HG03064 (cell line): ENCODE results near the gene MORC4.

Source experiments
- ATAC-seq: cut with Tn5 transposase; IDR thresholded peaks from one replicate; pipeline ENCODE4 v1.9.1; 2021; ENCODE audit warnings: low read depth; ENCODE audit not compliant: unreplicated experiment

MORC4 gene

DNA sequence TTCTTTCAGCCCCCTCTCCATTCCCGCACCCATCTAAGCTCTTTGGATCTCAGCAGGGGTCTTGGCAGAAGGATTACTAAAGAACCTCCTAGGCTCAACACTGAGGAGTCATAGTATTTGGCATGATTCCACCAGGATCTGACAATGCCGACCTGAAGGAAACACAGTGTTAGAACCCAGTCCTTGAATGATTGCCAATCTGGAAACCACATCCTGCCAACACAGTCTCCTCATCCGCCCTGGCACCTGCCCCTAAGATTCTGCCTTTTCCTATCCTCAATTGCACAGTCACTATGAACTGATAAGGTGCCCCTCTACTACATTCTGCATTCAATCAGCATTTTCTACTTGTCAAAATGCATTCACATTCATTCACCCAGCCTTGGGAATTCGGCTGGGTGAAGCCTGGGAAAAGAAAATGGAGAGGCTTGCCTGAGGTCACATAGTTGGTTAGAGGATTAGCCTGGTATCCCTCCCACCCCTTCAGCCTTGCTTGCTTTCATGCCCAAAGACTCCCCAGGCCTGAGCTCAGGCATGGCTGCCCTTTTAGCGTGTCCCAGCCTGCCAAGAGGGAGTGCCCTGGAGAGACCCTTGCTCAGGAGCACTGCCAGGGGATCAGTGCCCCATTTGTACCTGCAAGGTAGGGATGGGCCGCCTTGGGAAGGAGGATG lies 82.0 kb downstream of the MORC4 start:
- ATAC-seq, result no peak

DNA sequence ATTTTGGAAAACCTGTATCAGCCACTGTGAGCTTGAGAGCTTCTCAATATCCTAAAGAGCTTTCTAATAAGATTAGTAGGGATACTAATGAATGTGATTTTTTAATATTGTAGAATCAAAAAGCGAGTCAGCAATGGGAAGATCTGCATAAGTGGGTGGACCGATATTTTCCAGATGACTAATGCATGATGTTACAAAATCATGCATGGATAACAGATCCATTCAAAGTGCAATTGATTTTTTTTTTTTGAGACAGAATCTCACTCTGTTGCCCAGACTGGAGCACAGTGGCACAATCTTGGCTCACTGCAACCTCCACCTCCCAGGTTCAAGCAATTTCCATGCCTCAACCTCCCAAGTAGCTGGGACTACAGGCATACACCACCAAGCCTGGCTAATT lies 87.1 kb downstream of the MORC4 start:
- no peak for ATAC-seq

GRCh38 chrX:106906361-106906760 lies 93.7 kb downstream of the MORC4 start:
- no peak for ATAC-seq

DNA sequence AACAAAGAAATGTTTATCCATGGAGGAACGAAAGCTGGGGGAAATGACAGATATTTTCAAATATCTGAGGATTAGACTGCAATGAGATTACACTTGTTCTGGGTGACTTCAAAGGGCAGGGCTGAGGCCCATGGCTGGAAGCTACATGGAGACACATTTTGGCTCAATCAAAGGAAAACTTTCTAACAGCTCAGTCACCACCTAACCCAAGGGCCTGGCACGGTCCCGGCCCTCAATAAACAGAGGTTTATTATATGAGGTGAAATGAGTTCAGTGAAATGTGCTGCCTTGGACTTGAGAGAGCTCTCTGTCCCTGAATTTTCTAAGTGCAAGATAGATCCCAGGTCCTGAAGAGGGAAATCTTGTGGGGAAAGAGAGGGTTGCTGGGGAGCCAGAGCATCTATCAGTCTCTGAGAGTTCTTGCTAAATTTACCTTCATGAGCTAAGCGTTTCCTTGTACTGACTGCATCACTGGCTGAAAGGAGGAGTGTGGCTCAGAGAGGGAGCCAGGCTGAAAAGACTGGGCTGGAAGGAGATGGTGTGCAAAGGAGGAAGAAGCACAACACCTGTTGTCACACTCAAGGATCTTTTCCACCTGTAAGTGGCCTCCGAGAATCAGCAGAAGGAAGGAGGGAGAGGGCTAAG lies 94.8 kb downstream of the MORC4 start:
- ATAC-seq, result no peak

DNA sequence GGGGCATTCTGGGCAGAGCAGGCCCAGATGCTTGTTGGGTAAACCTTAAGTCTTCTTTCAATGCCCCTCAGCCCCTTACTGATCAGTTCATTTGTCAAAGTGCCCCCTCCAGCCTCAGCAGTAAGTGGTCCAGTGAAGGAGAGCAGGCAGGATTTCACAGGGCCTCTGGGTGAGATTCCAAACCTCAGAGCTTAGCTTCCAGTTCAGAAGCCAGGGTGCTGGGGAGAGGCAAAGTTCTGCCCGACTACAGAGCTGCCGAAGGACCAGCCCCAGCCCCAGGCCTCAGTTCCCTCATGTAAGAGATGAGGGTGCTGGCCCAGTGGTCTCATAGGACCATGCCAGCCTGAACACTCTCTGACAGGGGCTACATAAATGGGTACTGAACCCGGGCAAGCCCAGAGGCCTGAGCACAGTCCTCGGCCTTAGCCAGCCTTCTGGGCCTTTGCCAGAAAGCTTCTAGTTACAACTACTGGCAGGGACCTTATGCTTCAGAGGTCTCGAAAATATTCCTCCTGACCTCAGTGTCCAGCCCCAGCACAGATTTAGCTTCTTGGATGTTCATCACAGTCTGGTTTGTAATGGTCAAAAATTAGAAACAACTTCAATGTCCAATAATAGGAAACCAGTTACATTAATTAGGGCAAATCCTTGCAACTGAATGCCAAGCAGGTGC lies 96.0 kb downstream of the MORC4 start:
- ATAC-seq, result no peak

- no peak for ATAC-seq
Measured at GRCh38 chrX:106903291-106903824, 96.7 kb downstream of the MORC4 start, which contains the start of gene RIPPLY1. RIPPLY1 (minus strand) TSS chrX:106903341; CDS start chrX:106903287, 54 bp downstream.

DNA sequence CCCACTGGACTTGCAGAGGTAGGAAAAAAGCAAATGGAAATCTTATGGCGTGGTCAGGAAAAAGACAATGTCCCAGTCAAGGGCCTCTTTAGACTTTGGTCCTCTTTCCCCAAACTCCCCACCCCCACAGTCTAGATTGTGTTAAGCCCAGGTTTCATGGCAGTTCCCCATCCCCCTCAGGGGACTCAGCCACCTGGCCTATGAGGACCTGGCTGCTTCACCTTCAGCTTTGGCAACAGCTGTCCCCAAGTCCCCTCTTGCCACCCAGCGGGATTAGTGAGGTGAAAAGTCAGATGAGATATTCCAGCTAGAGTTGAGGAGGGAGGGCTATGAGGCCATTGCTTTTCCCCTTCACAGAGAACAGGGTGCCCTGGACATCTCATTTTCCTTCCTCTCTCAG lies 97.3 kb downstream of the MORC4 start:
- ATAC-seq, result no peak

DNA sequence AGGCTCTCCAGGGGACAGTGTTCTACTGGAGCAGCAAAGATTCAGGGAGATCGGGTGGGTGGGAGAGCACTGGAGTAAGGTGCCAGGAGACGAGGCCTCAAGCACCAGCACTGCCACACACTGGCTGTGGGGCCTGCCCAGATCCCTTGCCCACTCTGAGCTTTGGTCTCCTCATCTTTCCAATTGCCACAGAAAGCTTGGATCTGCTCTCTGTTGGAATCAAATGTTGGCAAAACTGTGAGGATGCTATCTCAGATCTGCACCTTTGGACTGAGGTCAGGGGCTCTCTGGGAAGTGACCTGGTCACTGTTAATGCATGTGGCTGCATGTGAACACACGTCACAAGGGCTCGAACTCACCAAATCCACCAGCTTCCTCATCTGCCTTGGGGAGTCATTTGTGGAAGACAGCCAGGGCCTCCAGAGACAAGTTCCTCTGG lies 98.2 kb downstream of the MORC4 start:
- no peak for ATAC-seq

- no peak for ATAC-seq
Measured at GRCh38 chrX:106901341-106901740, 98.7 kb downstream of the MORC4 start.

GRCh38 chrX:106899841-106900240 lies 100.2 kb downstream of the MORC4 start:
- ATAC-seq, result no peak

DNA sequence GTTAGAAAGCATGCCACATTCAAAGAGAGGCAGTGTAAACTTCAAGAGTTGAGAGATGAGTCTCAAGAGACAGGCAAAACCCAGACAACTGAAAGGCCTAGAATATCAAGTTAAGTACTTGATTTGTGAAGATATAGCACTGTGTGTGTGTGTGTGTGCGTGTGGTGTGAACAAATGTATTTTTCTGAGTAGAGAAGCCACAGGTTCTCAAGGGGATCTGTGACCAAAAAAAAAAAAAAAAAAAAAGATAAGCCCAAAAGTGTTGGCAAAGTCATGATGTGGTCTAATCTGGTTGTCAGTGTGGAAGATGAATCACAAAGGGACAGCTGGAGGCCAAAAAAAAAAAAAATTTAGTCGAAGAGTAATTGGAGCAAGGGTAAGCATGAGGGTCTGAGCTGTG lies 100.7 kb downstream of the MORC4 start:
- no peak for ATAC-seq

DNA sequence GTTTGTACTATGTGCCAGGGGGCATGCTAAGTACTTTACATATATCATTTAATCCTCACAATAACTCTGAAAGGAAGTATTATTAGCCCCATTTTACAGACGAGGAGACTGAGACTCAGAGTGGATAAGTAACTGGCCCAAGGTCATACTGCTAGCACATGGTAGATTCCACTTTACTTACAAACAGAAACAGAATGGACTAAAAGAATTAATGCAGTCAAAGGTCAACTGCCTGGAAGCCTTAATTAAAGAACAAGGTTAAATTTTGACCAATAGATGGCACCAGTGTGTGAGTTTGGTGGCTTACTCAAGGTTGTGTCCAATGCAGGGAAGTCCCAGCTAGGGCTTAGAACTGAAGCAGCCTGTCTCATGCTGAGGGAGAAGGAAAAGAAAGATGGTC lies 101.5 kb downstream of the MORC4 start:
- ATAC-seq, result no peak

DNA sequence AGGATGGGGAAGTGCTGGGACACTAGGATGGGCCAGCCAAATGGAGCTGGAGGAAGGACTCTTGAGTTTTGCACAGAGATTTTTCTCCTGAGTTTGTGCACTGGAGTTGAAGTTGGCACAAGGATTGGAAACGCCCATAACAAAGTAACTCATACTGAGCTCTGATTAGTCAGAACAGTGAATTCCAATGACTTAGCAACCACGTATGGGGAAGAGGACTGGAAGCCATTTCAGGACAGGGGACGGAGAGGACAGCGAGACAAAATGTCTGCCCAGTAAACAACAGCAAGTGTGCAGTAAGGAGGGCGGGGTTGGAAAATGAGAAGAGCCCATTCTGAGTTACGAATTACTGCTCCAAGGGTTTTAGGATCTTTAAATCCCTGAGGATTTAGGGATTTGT lies 102.8 kb downstream of the MORC4 start:
- no peak for ATAC-seq

- no peak for ATAC-seq
Measured at GRCh38 chrX:106894978-106895452, 105.0 kb downstream of the MORC4 start.

DNA sequence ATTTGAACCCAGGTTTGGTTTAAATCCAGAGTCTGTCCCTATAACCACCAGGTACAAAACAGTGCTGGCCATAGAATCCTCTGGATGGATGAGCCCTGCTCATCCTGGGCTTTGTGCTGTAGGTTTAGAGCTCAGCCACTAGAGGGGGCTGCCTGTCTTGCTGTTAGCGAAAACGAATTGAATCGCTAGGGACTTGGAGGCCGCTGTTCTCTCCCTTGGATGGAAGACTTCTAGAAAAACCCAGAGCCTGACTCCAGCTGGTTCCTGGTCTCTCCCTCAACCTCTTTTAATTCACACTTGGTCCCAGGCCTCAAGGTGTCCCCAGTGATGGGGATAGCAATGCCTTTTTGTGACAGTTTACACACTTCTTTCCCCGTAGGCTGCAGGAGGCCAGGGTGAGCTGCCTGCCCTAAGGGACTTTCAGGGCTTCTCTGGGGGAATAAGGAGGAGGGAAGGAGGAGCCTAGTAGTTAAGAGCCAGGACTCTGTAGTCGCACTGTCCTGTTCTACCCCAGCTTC lies 105.6 kb downstream of the MORC4 start:
- peak; percentile 87 for ATAC-seq

DNA sequence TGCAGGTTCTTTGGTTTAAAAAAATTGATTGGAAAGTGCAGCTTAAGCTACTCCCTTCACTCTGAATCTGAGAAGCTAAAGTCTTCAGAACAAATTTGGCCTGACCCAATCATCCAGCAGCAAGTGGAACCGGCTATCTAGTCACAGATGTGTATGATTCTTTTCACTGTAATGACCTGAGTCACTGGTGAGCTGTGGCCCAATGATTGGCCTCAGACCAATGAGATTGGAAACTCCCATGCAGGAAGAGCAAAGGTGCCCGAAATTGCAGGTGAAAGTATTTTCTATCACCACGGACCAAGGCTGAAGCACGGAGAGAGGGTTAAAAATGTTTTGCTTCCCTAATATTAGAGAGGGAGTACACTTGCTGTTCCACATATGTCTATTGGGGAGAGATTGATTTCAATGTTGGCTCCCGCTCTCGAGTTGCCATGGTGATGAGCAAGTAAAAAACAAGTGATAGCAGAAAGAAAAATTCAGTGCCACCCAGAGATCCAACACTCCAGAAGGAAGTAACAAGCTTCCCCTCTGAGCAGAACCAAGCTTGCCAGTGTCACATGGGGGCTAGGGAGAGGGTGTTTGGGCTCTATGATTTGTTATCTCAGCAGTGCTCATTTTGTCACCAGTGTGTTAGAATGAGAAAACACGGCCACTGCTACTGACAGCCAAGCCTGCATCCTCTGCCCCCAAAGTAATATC lies 108.1 kb downstream of the MORC4 start:
- no peak for ATAC-seq
